Measurements from ENCODE around the gene CAMK2D.
A peak's percentile ranks its signal among the peaks of the same experiment; 100 is the strongest.

The CAMK2D gene

DNA sequence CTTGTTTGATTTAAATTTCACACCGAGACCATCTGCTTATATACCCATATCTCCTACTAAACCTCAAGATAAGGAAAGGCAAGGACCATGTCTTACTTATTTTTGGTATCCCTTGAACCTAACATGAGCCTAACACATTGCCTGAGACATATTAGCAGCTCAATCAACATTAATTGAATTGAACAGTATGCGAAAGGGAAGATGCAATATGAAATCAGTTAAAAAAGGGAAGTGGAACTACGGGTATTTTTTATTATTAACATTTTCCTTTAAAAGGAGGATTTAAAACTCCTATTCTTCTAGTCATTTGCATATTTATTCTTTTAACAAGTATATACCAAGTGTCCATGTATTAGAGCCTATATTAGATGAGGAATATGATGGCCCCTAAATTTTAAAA, 197.0 kb downstream of the CAMK2D start:
- DNase-seq (ENCODE audit: low spot score): no peak

DNA sequence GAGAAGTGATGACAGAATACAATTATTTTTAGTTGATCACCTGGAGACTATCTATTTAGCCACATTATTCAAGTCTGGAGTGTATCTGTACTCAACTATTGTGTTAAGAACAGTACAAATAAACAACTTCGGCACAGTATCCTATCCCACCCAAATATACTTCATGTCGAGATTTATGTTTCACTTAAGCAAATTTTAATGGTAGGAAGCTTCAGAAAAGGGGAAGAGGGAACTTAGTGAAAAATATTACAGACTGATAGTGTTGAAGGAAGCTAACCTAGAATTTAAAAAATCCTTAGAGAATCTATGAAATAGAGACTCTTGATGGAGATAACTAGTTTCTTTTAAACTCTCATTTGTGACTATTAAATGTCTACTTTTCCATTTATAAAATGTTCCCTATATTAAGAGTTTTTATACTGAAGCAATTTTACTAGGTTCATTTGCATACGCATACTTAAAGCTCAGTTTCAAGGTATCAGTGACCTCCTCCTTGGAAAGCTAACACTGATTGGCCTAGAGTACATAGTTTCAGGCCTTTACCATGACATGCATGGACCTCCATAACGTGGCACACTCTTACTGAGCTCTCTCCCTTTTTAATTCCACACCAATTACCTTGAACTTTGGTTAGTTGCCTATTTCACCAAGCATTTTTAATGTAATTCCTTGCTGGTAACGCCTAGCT, 197.7 kb downstream of the CAMK2D start:
- no peak for DNase-seq (ENCODE audit: low spot score)

GRCh38 chr4:113561758-113562157, 199.8 kb downstream of the CAMK2D start:
- no peak for DNase-seq (ENCODE audit: low spot score)

GRCh38 chr4:113561092-113561491, 200.4 kb downstream of the CAMK2D start:
- no peak for DNase-seq (ENCODE audit: low spot score)

GRCh38 chr4:113560579-113560978, 201.0 kb downstream of the CAMK2D start:
- no peak for DNase-seq (ENCODE audit: low spot score)

DNA sequence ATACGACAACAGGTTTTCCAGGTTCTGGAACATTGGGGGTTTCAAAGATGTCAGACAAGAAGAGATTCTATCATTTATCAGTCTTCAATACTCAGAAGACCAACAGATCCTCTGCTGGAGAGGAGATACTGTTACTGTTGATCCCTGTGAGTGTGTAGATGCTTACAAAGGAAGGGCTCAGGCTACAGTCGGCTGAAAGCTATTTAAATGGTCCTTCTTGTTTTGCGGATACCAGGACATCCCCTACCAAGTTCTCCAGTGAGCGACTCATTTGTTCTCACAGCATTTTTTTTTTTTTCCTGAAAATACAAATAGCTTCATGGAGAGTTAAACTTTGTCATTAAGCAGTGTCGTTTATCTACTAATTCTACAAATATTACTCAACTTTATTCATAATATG, 201.6 kb downstream of the CAMK2D start:
- DNase-seq (ENCODE audit: low spot score): no peak

GRCh38 chr4:113556382-113557134, 205.0 kb downstream of the CAMK2D start:
- DNase-seq (ENCODE audit: low spot score): no peak

GRCh38 chr4:113555868-113556267, 205.7 kb downstream of the CAMK2D start:
- DNase-seq (ENCODE audit: low spot score): no peak

GRCh38 chr4:113553082-113553481, 208.5 kb downstream of the CAMK2D start:
- no peak for DNase-seq (ENCODE audit: low spot score)

GRCh38 chr4:113550510-113550909, 211.0 kb downstream of the CAMK2D start:
- no peak for DNase-seq (ENCODE audit: low spot score)

GRCh38 chr4:113548303-113548702, 213.2 kb downstream of the CAMK2D start:
- DNase-seq (ENCODE audit: low spot score): no peak

GRCh38 chr4:113547487-113548042, 214.0 kb downstream of the CAMK2D start:
- DNase-seq (ENCODE audit: low spot score): peak; percentile 92

DNA sequence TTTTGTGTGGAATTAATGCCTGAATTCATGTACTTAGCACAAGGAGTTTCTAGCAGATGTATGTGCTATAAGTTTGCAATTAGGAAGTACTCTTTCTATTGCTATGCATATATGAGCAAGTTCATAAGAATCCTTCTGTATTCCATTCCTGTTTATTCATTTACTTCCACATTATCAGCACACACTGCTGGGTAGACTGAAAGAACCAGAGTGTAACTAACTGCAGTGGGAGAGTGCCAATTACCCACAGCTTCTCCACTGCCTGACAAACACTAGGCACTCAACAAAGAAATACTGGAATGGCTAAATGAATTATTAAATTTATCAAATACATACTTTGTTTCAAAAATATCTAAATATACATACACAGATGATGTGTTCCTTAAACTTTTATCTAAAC, 219.6 kb downstream of the CAMK2D start:
- no peak for DNase-seq (ENCODE audit: low spot score)

- no peak for DNase-seq (ENCODE audit: low spot score)
Observed at GRCh38 chr4:113540859-113541258, 220.7 kb downstream of the CAMK2D start.

GRCh38 chr4:113539408-113539807, 222.1 kb downstream of the CAMK2D start:
- DNase-seq (ENCODE audit: low spot score): peak; percentile 50

DNA sequence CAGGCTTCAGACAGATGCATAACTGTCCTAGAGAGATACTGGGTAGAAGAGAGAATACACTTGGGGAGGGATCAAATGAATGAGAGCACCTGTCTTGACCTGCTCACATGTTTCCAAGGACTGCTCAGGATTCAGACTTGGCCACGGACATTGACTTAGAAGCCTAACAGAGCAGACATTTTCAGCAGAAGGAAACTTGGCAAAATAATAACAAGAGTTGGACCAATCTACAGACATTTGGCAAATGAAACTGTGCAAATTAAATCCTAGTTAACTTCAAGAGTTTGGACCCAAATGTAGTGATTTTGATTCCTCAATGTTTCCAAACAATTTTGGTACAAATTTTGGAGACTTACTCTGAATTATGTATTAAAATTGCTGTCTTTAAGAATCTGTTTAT, 223.9 kb downstream of the CAMK2D start:
- no peak for DNase-seq (ENCODE audit: low spot score)

DNA sequence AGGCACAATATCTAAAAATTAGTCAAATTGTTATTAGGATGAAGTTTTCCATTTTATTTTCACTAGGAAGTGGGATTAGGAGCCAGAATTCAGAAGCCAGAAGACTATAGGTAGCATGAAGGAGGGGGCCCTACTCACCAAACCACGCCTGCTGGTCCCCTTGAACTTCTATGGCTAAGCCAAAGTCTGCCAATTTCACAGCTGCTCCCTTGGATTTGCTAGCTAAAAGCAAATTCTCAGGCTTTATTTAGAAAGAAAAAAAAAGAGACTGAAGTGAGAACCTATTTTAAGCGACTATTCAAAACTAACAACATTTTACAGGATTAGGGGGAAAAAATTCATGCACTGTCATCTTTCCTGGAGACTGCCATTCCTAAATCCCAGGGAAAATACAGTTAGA, 224.3 kb downstream of the CAMK2D start:
- no peak for DNase-seq (ENCODE audit: low spot score)

DNA sequence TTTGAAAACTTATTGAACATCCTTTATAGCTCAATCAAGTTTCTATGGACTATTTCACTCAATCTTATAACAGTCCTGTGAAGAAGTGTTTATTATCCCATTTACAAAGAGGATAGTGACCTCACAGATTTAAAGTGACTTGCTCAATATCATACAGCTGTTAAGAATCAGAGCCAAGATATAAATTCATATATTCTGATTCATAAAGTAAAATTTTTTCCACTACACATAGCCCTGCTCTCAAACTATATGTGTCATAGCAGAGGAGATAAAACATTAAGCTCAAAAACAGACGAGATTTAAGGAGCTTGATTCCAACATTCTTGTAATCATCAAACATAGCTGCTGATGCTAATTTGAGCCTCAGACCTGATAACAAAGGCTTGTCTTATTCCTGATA, 226.8 kb downstream of the CAMK2D start:
- no peak for DNase-seq (ENCODE audit: low spot score)

GRCh38 chr4:113531572-113531971, 230.0 kb downstream of the CAMK2D start:
- no peak for DNase-seq (ENCODE audit: low spot score)

DNA sequence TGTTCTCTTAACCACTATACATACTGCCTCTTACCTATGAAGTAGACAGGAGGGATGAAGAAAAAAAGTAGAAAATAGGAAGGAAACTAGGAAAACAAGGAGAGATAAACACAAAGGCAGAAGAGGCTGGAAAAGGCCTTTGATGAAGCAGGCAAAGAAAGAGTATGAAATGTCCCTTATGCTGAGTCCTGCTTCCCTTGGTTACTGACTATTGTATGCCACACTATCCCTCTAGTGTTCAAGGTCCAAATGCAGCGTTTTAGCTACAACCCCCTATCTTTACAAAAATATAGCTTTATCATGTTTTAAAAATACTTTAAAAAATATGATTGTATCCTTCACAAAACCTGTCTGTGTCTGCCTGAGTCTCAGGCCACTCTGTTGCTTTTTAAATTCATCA, 233.1 kb downstream of the CAMK2D start:
- DNase-seq (ENCODE audit: low spot score): no peak

- DNase-seq (ENCODE audit: low spot score): no peak
Observed at GRCh38 chr4:113525521-113525920, 236.0 kb downstream of the CAMK2D start.

DNA sequence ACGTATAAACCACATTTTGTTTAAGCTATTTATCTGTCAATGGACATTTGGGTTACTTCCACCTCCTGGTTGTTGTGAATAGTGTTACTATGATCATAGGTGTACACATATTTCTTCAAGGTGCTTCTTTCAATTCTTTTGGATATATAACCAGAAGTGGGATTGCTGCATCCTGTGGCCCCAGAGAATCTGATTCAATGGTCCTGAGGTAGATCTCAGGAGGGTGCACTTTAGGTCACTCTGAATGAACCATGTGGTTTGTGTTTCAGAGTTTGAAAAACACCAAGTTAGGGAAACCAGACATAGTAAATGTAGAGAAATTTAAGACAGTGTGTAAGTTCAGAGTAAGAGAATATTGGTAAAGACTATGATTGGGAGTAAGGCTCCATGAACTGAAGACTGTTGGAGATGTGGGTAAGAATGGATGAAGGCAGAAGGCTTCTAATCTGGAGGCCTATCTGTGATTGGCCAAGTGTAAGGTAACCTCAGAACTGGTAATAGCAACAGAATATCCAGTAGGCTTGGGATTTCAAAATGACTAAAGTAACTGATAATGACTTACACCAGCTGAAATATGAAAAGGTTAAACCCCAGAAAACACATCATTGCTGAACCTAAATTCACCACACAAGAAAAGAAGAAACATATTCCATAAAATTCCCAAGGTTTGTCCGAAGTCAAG, 236.9 kb downstream of the CAMK2D start:
- DNase-seq (ENCODE audit: low spot score): no peak

DNA sequence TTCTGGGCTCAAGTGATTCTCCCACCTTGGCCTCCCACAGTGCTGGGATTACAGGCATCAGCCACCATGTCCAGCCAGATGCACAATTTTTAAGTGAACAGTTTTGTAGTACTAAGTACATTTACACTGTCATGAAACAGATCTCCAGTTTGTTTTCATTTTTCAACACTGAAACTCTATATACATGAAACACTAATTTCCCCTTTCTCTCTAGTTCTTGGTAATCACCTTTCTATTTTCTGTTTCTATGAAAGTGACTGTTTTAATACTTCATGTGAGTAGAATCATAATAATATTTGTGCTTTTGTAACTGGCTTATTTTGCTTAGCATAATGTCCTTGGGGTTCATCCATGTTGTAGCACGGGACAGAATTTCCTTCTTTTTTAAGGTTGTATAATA, 237.4 kb downstream of the CAMK2D start:
- no peak for DNase-seq (ENCODE audit: low spot score)

Data from AG20443 (cell line).